G401.6 (cell line): ENCODE measurements around the gene MYZAP.

Experiments
- FAIRE-seq: peaks from 2 replicates; lab custom pipeline; 2012; peaks lifted over from hg19 to GRCh38; lab: Jason Lieb, UNC

MYZAP gene

GRCh38 chr15:57698243-57698642, 106.5 kb downstream of the MYZAP start:
- no peak for FAIRE-seq

DNA sequence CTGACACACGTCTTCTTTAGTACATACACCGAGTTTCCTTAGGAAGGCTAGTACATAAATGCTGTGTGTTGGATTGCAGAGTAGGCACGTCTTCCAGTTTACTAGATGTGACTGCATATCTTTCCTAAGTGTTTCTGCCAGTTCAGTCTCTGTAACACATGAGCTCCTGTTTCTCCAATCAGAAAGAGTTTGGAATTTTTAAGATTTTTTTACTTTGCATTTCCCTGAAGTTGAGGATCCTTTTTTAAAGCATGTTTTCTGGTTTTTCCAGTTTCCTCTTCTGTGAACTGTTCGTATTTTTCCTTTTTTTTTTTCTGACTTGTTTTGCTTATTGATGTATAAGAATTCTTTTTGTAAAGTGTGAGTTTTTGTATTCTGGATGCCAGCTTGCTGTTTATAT, 107.3 kb downstream of the MYZAP start:
- no peak for FAIRE-seq

DNA sequence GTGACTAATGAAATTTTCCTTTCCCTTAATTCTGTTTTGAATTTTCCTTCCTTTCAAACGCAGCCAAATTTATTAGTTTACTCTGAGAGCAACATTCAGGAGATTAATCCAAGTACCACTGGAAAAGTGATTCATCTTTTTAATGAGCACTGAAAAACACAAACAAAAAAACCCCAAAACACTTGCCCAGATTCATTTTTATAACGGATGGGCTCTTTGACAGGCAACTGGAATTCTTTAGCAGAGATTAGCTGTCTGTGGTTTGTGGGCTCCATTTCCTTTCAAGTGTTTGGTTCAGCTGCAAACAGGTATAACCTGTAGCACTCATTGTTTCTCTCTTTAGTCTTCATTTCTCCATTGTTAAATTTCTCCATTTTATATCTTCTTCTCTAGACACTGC, 111.7 kb downstream of the MYZAP start:
- FAIRE-seq: no peak

GRCh38 chr15:57704441-57704840, 112.7 kb downstream of the MYZAP start:
- no peak for FAIRE-seq

DNA sequence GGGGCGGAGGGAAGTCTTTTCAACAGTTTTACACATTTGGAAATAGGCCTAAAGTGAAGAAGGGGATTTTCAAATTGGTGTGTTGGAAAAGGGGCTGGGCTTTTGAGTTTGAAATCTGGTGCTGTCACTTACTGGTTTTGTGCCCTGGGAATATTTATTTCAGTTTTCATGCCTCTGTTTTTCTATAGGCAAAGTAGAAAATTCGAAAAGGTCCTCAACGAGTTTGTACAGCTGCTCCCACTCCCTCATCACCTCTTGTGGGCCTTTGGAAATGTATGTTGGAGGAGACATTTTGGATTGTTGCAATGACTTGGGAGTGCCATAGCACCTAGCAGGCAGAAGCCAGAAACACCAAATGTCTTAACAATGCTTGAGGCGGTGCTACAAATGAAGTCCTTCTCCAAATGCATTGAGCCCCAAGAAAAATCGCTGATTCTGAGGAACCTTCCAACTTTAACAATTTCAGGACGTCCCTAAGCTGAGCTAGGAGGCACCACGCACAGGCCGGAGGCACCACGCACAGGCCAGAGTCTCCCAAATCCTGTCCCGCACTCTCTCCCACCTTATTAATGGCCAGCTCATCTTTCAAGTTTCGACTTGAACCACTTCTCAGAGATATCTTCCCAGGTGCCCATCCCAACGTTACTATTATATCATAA, 114.2 kb downstream of the MYZAP start:
- no peak for FAIRE-seq

GRCh38 chr15:57706405-57707209, 114.9 kb downstream of the MYZAP start, which contains the start of gene POLR2M:
TSS of gene POLR2M (plus strand) at chr15:57706714. CDS start at chr15:57706843, 129 bp downstream.
- peak; percentile 94 for FAIRE-seq

- no peak for FAIRE-seq
Measured at GRCh38 chr15:57708047-57708446, 116.3 kb downstream of the MYZAP start.

DNA sequence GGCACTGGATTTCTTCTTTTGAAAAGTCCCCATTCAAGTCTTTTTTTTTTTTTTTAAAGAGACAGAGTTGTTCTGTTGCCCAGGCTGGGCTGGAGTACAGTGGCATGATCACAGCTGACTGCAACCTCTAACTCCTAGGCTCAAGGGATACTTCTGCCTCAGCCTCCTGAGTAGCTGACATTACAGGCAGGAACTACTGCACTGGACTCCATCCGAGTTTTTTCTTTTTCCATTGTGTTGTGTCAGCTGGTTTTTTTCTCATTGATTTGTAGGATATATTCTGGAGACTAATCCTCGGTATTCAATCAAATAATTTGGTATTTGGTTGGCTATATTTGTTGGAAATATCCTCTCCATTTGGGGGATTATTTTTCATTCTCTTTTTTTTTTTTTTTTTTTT, 126.6 kb downstream of the MYZAP start:
- no peak for FAIRE-seq

GRCh38 chr15:57720867-57721266, 129.2 kb downstream of the MYZAP start:
- no peak for FAIRE-seq

GRCh38 chr15:57726411-57726810, 134.7 kb downstream of the MYZAP start:
- FAIRE-seq: no peak

- no peak for FAIRE-seq
Measured at GRCh38 chr15:57727031-57727430, 135.3 kb downstream of the MYZAP start.

GRCh38 chr15:57728436-57728835, 136.7 kb downstream of the MYZAP start:
- no peak for FAIRE-seq

DNA sequence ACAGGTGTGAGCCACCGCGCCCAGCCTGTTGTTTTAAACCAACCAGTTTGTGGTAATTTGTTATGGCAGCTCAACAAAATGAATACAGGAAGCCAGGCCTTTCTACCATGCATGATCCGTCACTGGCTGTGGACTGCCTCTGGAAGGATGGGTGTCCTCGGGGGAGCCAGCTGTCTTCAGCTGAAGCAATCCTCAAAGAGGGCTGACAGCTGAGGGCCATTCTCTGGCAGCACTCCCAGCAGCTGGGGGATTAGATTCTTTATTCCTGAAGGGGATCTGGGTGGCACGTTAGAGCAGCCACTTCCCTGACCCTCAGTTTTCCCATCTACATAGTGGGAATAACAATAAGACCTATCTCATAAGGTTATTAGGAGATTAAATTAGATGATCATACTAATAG, 139.2 kb downstream of the MYZAP start:
- no peak for FAIRE-seq

GRCh38 chr15:57731530-57732103, 139.9 kb downstream of the MYZAP start:
- FAIRE-seq: no peak

DNA sequence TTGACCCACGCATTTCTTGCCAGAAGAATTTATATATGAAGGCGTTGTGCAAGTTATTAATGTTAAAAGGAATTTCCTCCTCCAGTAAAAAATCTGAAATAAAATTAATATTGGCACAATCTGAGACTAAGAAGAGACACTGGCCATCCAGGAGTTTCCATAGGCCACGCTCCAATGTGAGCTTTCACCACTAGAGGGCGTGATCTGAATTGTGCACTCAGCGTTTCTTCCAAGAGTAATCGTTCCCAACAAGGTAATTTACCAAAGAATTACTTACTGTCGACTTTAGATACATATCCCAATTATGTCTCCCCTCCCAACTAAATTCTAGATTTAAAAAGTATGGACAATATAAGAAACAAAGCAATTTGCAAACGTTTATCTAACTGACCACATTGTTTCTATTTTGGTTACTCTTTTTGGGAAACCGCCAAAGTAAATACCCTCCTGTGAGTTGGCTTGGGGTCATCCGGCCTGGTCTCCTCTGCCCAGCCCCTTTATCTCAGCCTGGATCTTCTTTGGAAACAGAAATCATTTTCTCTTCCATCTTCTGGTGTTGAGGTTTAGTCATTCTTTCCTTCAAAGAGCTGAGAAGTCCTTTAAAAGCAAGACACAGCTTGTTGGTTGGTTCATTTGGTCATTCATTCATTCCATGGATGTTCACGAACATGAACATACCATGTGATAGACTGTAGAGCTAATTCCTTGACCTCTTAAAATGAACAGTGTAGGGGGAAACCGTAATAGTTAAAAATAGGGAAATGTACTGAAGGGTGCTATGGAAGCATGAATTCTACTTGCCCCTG, 141.0 kb downstream of the MYZAP start:
- peak; percentile 94 for FAIRE-seq

GRCh38 chr15:57734860-57735259, 143.2 kb downstream of the MYZAP start:
- FAIRE-seq: no peak
